OCI-LY3 (cell line): ENCODE data around the gene KIAA0319L.

Source experiments
- H2AFZ ChIP-seq: fragments of 200-600, 300-600 bp; shearing (Covaris generic); 2 replicates; pipeline ENCODE4 v1.6.0; 2014; ENCODE audit warnings: antibody characterized with exemption, low read depth, low read length
- H3K27ac ChIP-seq: fragments of 200-600, 300-600 bp; sonication (generic); 2 replicates; pipeline ENCODE4 v1.5.1; 2014; ENCODE audit warnings: mild to moderate bottlenecking, low read length, moderate library complexity, mixed read lengths
- H3K27me3 ChIP-seq: fragments of 200-600, 300-600 bp; sonication (generic); 2 replicates; pipeline ENCODE4 v1.6.1; 2014; ENCODE audit warnings: low read depth, low read length, mixed read lengths
- H3K36me3 ChIP-seq: fragments of 200-600, 300-600 bp; sonication (generic); replicated peaks from 2 replicates; pipeline ENCODE3; 2014; ENCODE audit warnings: low read depth, low read length, mixed read lengths
- H3K4me1 ChIP-seq: fragments of 300-600, 200-600 bp; sonication (generic); 2 replicates; pipeline ENCODE4 v1.6.1; 2014; ENCODE audit warnings: low read length, mixed read lengths
- H3K4me2 ChIP-seq: fragments of 200-600, 300-600 bp; sonication (generic); 2 replicates; pipeline ENCODE4 v1.6.1; 2014; ENCODE audit warnings: low read length, mixed read lengths
- H3K4me3 ChIP-seq: fragments of 300-600, 200-600 bp; sonication (generic); 2 replicates; pipeline ENCODE4 v1.5.1; 2014; ENCODE audit warnings: antibody characterized with exemption, mild to moderate bottlenecking, low read length, moderate library complexity
- H3K79me2 ChIP-seq: fragments of 300-600, 200-600 bp; shearing (Covaris generic); 2 replicates; pipeline ENCODE4 v1.6.1; 2014; ENCODE audit warnings: mild to moderate bottlenecking, low read length, mixed read lengths
- H3K9ac ChIP-seq: fragments of 300-600, 200-600 bp; shearing (Covaris generic); 2 replicates; pipeline ENCODE4 v1.6.0; 2014; ENCODE audit warnings: mild to moderate bottlenecking, low read length, moderate library complexity
- H3K9me3 ChIP-seq: fragments of 200-600, 300-600 bp; shearing (Covaris generic); 2 replicates; pipeline ENCODE4 v1.6.1; 2014; ENCODE audit warnings: low read length, mixed read lengths; ENCODE audit not compliant: insufficient read depth
- H4K20me1 ChIP-seq: fragments of 200-600, 300-600 bp; sonication (generic); 2 replicates; pipeline ENCODE4 v1.6.1; 2016; ENCODE audit warnings: low read length, mixed read lengths; ENCODE audit not compliant: insufficient read depth
- CTCF ChIP-seq: fragments of 200-600, 300-600 bp; sonication (generic); IDR thresholded peaks from 2 replicates; pipeline ENCODE4 v1.5.1; 2014; ENCODE audit warnings: antibody characterized with exemption, low read length, low read depth
- EZH2phosphoT487 ChIP-seq: fragments of 200-600 bp; shearing (Covaris generic); IDR thresholded peaks from 2 replicates; pipeline ENCODE4 v1.6.1; 2018; ENCODE audit warnings: antibody characterized with exemption, mixed run types, low read depth

KIAA0319L gene

GRCh38 chr1:35539824-35540261 lies 17.4 kb downstream of the KIAA0319L start:
- TF ChIP-seq CTCF, result no peak
- no peak for TF ChIP-seq EZH2phosphoT487
- Histone ChIP-seq H3K27me3 (no peaks in the 10 kb centered on the region), H3K36me3 (no peaks in the 10 kb centered on the region), H3K27ac (peak overlapping the region; percentile 77), H3K9me3 (no peaks in the 10 kb centered on the region), H3K4me2 (peak overlapping the region; percentile 57), H3K4me3 (no peak overlapping the region; the same call in 1 of the 2 replicates), H3K4me1 (peaks cover 25% of the 10 kb centered on the region), H3K9ac (no peak overlapping the region), H3K79me2 (peaks cover 10% of the 10 kb centered on the region; the same call in 1 of the 2 replicates), H4K20me1 (no peaks in the 10 kb centered on the region), H2AFZ (no peak overlapping the region)

GRCh38 chr1:35539073-35539823 lies 18.0 kb downstream of the KIAA0319L start:
- H4K20me1 ChIP-seq, result no peaks in the 10 kb centered on the region
- no peaks in the 10 kb centered on the region for H3K27me3 ChIP-seq
- H3K4me3 ChIP-seq, result peak overlapping the region; percentile 39
- TF ChIP-seq CTCF (no peak), EZH2phosphoT487 (no peak)
- peaks cover 25% of the 10 kb centered on the region for H3K4me1 ChIP-seq
- H3K36me3 ChIP-seq, result no peaks in the 10 kb centered on the region
- H3K27ac ChIP-seq, result peak overlapping the region; percentile 77
- peak overlapping the region; percentile 34 for H3K9ac ChIP-seq
- H3K9me3 ChIP-seq, result no peaks in the 10 kb centered on the region
- peak overlapping the region; percentile 57 for H3K4me2 ChIP-seq
- no peak overlapping the region for H2AFZ ChIP-seq
- peaks cover 10% of the 10 kb centered on the region; the same call in 1 of the 2 replicates for H3K79me2 ChIP-seq

- no peak overlapping the region for H3K27ac ChIP-seq
- H3K4me1 ChIP-seq, result peaks cover 25% of the 10 kb centered on the region
- H3K4me3 ChIP-seq, result no peak overlapping the region
- no peak overlapping the region for H2AFZ ChIP-seq
- H3K36me3 ChIP-seq, result peaks cover 2% of the 10 kb centered on the region
- no peaks in the 10 kb centered on the region for H3K9me3 ChIP-seq
- no peak overlapping the region for H3K4me2 ChIP-seq
- no peaks in the 10 kb centered on the region for H3K27me3 ChIP-seq
- peaks cover 10% of the 10 kb centered on the region; the same call in 1 of the 2 replicates for H3K79me2 ChIP-seq
- H4K20me1 ChIP-seq, result no peaks in the 10 kb centered on the region
- no peak overlapping the region for H3K9ac ChIP-seq
- no peak for TF ChIP-seq EZH2phosphoT487
- TF ChIP-seq CTCF, result no peak
Observed at GRCh38 chr1:35537806-35538205, 19.4 kb downstream of the KIAA0319L start.

- no peak overlapping the region for H3K27ac ChIP-seq
- H3K4me2 ChIP-seq, result no peak overlapping the region
- peaks cover 10% of the 10 kb centered on the region; the same call in 1 of the 2 replicates for H3K79me2 ChIP-seq
Observed at GRCh38 chr1:35536556-35537162, 20.5 kb downstream of the KIAA0319L start.

More at GRCh38 chr1:35536556-35537162, 20.5 kb downstream of the KIAA0319L start:
- H3K9me3 ChIP-seq, result no peaks in the 10 kb centered on the region
- no peaks in the 10 kb centered on the region for H4K20me1 ChIP-seq
- peaks cover 25% of the 10 kb centered on the region for H3K4me1 ChIP-seq
- no peak overlapping the region for H3K9ac ChIP-seq
- no peak overlapping the region for H3K4me3 ChIP-seq
- H3K27me3 ChIP-seq, result no peaks in the 10 kb centered on the region
- H3K36me3 ChIP-seq, result peaks cover 9% of the 10 kb centered on the region
- TF ChIP-seq CTCF, result no peak
- TF ChIP-seq EZH2phosphoT487, result no peak
- no peak overlapping the region for H2AFZ ChIP-seq
